Esophagus muscularis mucosa (tissue), 4 donors: ENCODE data around the gene BRCA2. TPM values are rescaled to one million over a fixed set of nuclear protein-coding genes. Genes with fewer than 3 reads are reported as not detected.

Experiments used
- DNase-seq: peaks from one replicate; pipeline ENCODE4 v3.0.0-alpha.2; 2017; ENCODE audit errors: extremely low spot score
- H3K27ac ChIP-seq, 4 donors: fragments of 200-600 bp; sonication (generic); replicated peaks in 1 of 4; 1 replicate in 3 of 4; 2 replicates in 1 of 4; pipeline ENCODE4 v1.5.1; 2016 to 2019; ENCODE audit warnings: mild to moderate bottlenecking in 1 of 4
- H3K27me3 ChIP-seq, 4 donors: fragments of 200-600 bp; sonication (generic); one replicate each; pipeline versions ENCODE4 v1.5.1 to v1.6.0; 2016 to 2019
- H3K36me3 ChIP-seq, 4 donors: fragments of 200-600 bp; sonication (generic); one replicate each; pipeline ENCODE4 v1.5.1; 2016 to 2019
- H3K4me1 ChIP-seq, 4 donors: fragments of 200-600 bp; sonication (generic); one replicate each; pipeline ENCODE4 v1.5.1; 2016 to 2019
- H3K4me3 ChIP-seq, 4 donors: fragments of 200-600 bp; sonication (generic); 1 replicate in 2 of 4; 2 replicates in 2 of 4; pipeline ENCODE4 v1.5.1; 2016 to 2019; ENCODE audit warnings: mild to moderate bottlenecking in 4 of 4, moderate library complexity in 1 of 4
- H3K9me3 ChIP-seq, 4 donors: fragments of 200-600 bp; sonication (generic); 1 replicate in 3 of 4; 2 replicates in 1 of 4; pipeline ENCODE4 v1.5.1; 2016 to 2019
- EP300 ChIP-seq: sonication (generic); formaldehyde crosslinking; IDR thresholded peaks from one replicate; pipeline ENCODE4 v1.6.1; 2017; ENCODE audit warnings: antibody characterized with exemption
- POLR2A ChIP-seq: fragments of 450-650 bp; IDR thresholded peaks from one replicate; pipeline ENCODE4 v1.6.1; 2017; ENCODE audit warnings: antibody characterized with exemption, moderate library complexity, mild to moderate bottlenecking, low read depth
- POLR2AphosphoS5 ChIP-seq, 2 donors: sonication (generic); formaldehyde crosslinking; IDR thresholded peaks; one replicate each; pipeline ENCODE4 v1.6.1; 2017; ENCODE audit warnings: antibody characterized with exemption in 2 of 2
- WGBS: methylation state at CpG from one replicate; pipeline ENCODE4 v1.1.5; 2018; 5-methylcytosine and 5-hydroxymethylcytosine counted together
- intact Hi-C: fragments of 100-400 bp; cut with DNase I; formaldehyde crosslinking; loops from one replicate; pipeline ENCODE4 v1.15.1; 2023
- total RNA-seq, 4 donors: library from RNA; depleted of rRNA; stranded (reverse); fragments of >200 nt; gene quantifications; one replicate each; pipeline versions ENCODE4 v1.1.0 to v1.2.1, GENCODE V29; 2016
- TF ChIP-seq, protein P1 (sequence below), 3 experiments: fragments of 200-600 bp in 2 of 3; fragments of 450-650 bp in 1 of 3; sonication (generic) in 2 of 3; IDR thresholded peaks; one replicate each; pipeline ENCODE4 v1.5.1; 2017 to 2019; ENCODE audit warnings: antibody characterized with exemption in 3 of 3, mild to moderate bottlenecking in 2 of 3, moderate library complexity in 1 of 3

BRCA2 gene
- total RNA-seq, 4 donors from 2014 or later, result 0.32 to 0.83 (median 0.38) TPM

DNA sequence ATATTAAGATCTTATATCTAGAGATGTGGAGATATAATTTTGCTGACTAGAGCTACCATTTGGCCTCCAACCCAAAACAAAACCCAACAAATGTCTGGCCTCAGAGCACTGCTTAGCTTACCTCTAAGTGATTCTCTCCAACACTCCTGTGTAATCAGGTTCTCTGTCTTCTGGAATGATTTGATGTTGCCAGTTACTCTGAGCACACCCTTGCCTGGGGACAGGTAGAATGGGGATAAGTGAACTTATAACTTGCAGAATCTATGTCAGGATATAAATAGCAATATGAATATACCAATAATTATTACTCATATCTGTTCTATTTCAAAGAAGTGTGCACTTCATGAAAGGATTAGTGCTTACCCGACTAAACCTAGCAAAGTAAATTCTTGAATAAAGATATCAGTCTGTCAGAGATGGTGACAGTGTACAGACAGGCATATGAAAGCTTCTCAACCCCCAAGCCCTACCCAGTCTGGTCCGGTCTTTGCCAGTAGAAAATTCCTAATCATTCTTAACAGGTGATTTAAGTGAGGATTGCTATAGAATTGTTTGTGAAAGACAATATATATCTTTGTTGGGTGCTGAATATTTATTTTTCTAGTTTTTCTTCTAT is 33.1 kb upstream of the BRCA2 start:
- H3K27me3 ChIP-seq, result no peaks in the 10 kb centered on the region
- H3K9me3 ChIP-seq, result no peaks in the 10 kb centered on the region
- H3K36me3 ChIP-seq, result peaks cover 22 to 66% (median 39%) of the 10 kb centered on the region in 4 donors
- intact Hi-C loops, result no loop called here
- no peak for DNase-seq
- H3K4me1 ChIP-seq, result peaks cover 28 to 42% (median 34%) of the 10 kb centered on the region in 4 donors
- no peak overlapping the region for H3K27ac ChIP-seq
- no peak overlapping the region for H3K4me3 ChIP-seq
- no peak for TF ChIP-seq EP300
- no peak for TF ChIP-seq POLR2AphosphoS5 (IDR thresholded peaks at IDR 0.05)
- no peak for TF ChIP-seq POLR2A
- TF ChIP-seq, protein P1, sequence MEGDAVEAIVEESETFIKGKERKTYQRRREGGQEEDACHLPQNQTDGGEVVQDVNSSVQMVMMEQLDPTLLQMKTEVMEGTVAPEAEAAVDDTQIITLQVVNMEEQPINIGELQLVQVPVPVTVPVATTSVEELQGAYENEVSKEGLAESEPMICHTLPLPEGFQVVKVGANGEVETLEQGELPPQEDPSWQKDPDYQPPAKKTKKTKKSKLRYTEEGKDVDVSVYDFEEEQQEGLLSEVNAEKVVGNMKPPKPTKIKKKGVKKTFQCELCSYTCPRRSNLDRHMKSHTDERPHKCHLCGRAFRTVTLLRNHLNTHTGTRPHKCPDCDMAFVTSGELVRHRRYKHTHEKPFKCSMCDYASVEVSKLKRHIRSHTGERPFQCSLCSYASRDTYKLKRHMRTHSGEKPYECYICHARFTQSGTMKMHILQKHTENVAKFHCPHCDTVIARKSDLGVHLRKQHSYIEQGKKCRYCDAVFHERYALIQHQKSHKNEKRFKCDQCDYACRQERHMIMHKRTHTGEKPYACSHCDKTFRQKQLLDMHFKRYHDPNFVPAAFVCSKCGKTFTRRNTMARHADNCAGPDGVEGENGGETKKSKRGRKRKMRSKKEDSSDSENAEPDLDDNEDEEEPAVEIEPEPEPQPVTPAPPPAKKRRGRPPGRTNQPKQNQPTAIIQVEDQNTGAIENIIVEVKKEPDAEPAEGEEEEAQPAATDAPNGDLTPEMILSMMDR (IDR thresholded peaks at IDR 0.05), result no peak
- 68% methylated on average over 2 of the region's 2 CpGs for WGBS

DNA sequence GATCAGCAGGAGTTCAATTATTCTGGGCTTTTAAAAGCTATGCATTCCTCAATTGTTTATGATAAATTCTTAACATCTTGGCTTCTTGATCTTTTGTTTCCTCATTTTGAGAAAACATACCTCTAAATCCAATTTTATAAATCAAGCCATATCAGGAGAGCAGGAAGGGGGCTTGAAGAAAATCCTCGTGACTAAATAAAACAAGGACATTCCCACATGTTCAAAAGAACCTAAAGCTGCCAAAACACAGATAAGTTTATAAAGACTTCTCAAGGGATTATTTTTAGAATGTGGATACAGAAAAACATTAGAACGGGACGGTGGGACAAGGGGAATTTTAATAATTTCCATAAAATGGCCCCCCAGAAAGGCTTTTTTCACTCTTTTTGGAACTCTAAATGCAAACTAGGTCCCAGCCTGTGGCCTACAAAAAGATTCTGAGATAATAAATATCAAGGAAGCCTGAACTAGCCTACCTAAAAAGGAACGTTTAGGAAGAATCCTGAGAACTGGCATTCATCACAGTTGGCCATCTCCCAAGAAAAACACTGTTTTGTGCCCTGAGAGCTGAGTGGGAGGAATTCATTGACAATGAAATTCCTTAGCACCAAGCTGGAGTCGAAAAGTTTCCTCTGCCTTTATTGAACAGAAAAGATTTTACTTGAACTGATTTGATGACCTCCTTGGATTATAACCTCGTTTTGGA is 30.2 kb upstream of the BRCA2 start:
- TF ChIP-seq EP300 (no peak), POLR2AphosphoS5 (IDR thresholded peaks at IDR 0.05) (peak in 1 of 2 donors; percentile 60), POLR2A (no peak)
- TF ChIP-seq, protein P1 (IDR thresholded peaks at IDR 0.05), result no peak
- 21% methylated on average over 6 of the region's 6 CpGs for WGBS
- intact Hi-C loops, result loop anchor here (1.0 kb wide), 1 partner anchor 23 kb away; no protein-coding TSS in a partner anchor
- H3K4me1 ChIP-seq, result peaks cover 28 to 42% (median 34%) of the 10 kb centered on the region in 4 donors
- H3K27ac ChIP-seq, result peak overlapping the region; percentile 72 to 77 (median 76)
- no peaks in the 10 kb centered on the region for H3K27me3 ChIP-seq
- no peaks in the 10 kb centered on the region for H3K9me3 ChIP-seq
- peaks cover 0 to 46% (median 15%) of the 10 kb centered on the region in 4 donors for H3K36me3 ChIP-seq
- peak overlapping the region in 2 of 4 donors; percentile 9 to 19 for H3K4me3 ChIP-seq
- DNase-seq, result no peak

DNA sequence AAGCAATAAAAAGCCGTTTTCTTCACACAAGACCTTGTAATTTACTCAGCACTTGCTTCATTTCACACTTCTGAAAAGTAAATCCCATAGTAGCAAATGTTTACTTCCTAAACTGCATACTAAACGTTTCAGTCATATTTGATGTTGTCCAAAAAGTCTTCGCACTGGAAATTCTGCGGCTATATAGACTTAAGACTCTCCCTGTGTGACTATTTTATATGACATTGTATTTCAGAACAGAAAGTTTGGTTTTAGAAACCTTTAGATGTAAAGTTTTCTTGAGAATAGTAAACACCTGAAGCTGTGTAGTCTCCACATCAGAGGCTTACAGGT is 29.7 kb upstream of the BRCA2 start:
- intact Hi-C loops, result loop anchor here (1.0 kb wide), 1 partner anchor 23 kb away; no protein-coding TSS in a partner anchor
- TF ChIP-seq POLR2AphosphoS5 (IDR thresholded peaks at IDR 0.05), result no peak
- TF ChIP-seq EP300, result no peak
- TF ChIP-seq, protein P1 (IDR thresholded peaks at IDR 0.05), result no peak
- no peak for TF ChIP-seq POLR2A
- H3K4me3 ChIP-seq, result peak overlapping the region in 2 of 4 donors; percentile 9 to 19
- peaks cover 0 to 46% (median 14%) of the 10 kb centered on the region in 4 donors for H3K36me3 ChIP-seq
- H3K4me1 ChIP-seq, result peaks cover 28 to 42% (median 34%) of the 10 kb centered on the region in 4 donors
- no peak for DNase-seq
- WGBS, result 25% methylated on average over 4 of the region's 4 CpGs
- H3K9me3 ChIP-seq, result no peaks in the 10 kb centered on the region
- H3K27ac ChIP-seq, result peak overlapping the region; percentile 72 to 77 (median 76)
- H3K27me3 ChIP-seq, result no peaks in the 10 kb centered on the region

DNA sequence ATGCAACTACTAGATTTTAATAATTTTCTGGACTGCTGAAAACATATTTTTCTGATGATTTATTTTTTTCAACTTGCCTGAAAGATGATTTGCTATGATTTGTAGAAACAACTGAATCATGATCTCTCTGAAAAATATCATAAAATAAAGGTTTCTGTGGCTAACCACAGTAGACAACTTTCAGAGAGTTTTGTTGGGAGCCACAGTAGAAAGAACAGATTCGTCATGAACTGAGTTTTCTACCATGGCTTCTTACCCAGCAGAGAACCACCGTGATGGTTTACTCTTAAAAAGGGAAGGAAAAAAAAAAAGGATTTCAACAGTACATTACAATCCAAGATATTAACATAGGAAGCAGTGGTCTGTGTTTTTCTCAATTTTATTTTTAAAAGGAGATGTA is 18.1 kb upstream of the BRCA2 start:
- no peaks in the 10 kb centered on the region for H3K27me3 ChIP-seq
- peaks cover 0 to 37% (median 17%) of the 10 kb centered on the region in 4 donors for H3K36me3 ChIP-seq
- TF ChIP-seq POLR2AphosphoS5 (IDR thresholded peaks at IDR 0.05) (no peak), EP300 (no peak), POLR2A (no peak)
- TF ChIP-seq, protein P1 (IDR thresholded peaks at IDR 0.05), result no peak
- intact Hi-C loops, result no loop called here
- no peak overlapping the region for H3K4me3 ChIP-seq
- 82% methylated on average over 2 of the region's 2 CpGs for WGBS
- H3K9me3 ChIP-seq, result no peaks in the 10 kb centered on the region
- H3K4me1 ChIP-seq, result no peaks in the 10 kb centered on the region
- DNase-seq, result no peak
- no peak overlapping the region for H3K27ac ChIP-seq
